ENCODE results near the gene ADAP1. TPM values are rescaled to one million over a fixed set of nuclear protein-coding genes. Genes with fewer than 3 reads are reported as not detected.
A peak's percentile ranks its signal among the peaks of the same experiment; 100 is the strongest.

The ADAP1 gene
- total and polyA plus RNA-seq, 2 of the 8 experiments (the other 6 are each of a cell fraction or from before 2014, with no cell fraction given) = 5.8 to 6.1 TPM

- no peak for FAIRE-seq
- CTCF ChIA-PET (ENCODE audit: partially characterized antibody) = interaction anchor here (0.6 to 1.2 kb wide), 2 partner anchors 8 to 105 kb away, joined by 3 read pairs; no protein-coding TSS in a partner anchor
Measured at GRCh38 chr7:894927-895450, 59.5 kb downstream of the ADAP1 start.

More at GRCh38 chr7:894927-895450, 59.5 kb downstream of the ADAP1 start:
- peaks cover 8% of the 10 kb centered on the region for H3K79me1 ChIP-seq (ENCODE audit: low read depth, low read length)
- H2BK15ac ChIP-seq (ENCODE audit: low read length) = no peak overlapping the region
- DNase-seq (ENCODE audit: low read depth in 1 of 2, low spot score in 2 of 2) = no peak
- no peak overlapping the region for H3K27ac ChIP-seq (ENCODE audit: low read depth, low read length)
- H4K91ac ChIP-seq (replicated peaks; ENCODE audit: insufficient read length, low read length) = no peak overlapping the region
- peaks cover 2% of the 10 kb centered on the region; the same call in 1 of the 2 replicates for H3K23me2 ChIP-seq (ENCODE audit: low read depth, low read length)
- no peak overlapping the region for H3K14ac ChIP-seq (ENCODE audit: insufficient read length)
- peaks cover 22 to 66% (median 48%) of the 10 kb centered on the region in 4 experiments for H3K36me3 ChIP-seq (ENCODE audit: control insufficient read depth in 2 of 4, insufficient read depth in 4 of 4, low read length in 3 of 4)
- no peak overlapping the region for H4K8ac ChIP-seq (ENCODE audit: extremely low read depth, insufficient read depth, low read length)
- no peak overlapping the region for H3K4me2 ChIP-seq (ENCODE audit: insufficient read depth in 1 of 2, low read depth in 2 of 2, low read length in 2 of 2)
- no peak overlapping the region for H3K23ac ChIP-seq (ENCODE audit: insufficient read length)
- H4K20me1 ChIP-seq (replicated peaks in 1 of 2; ENCODE audit: control insufficient read depth in 1 of 2, insufficient read depth in 2 of 2, low read length in 2 of 2) = peaks cover 9 to 20% of the 10 kb centered on the region in 2 experiments
- POLR2A ChIA-PET (ENCODE audit: partially characterized antibody) = interaction anchor here (1.0 to 1.1 kb wide), 2 partner anchors 12 to 13 kb away, joined by 3 to 4 read pairs; no protein-coding TSS in a partner anchor
- H2BK20ac ChIP-seq (ENCODE audit: low read length) = no peak overlapping the region
- no peak overlapping the region for H4K5ac ChIP-seq (ENCODE audit: insufficient read length, low read depth, low read length)
- no peak overlapping the region for H2BK12ac ChIP-seq (ENCODE audit: low read depth, low read length)
- H3K56ac ChIP-seq (replicated peaks; ENCODE audit: insufficient read length, low read depth, low read length) = no peak overlapping the region
- no peak overlapping the region for H3K4me3 ChIP-seq (ENCODE audit: extremely low read depth in 1 of 4, insufficient read depth in 2 of 4, low read depth in 3 of 4, low read length in 4 of 4)
- H3K9me3 ChIP-seq (ENCODE audit: insufficient read depth in 2 of 2, low read depth in 1 of 2, low read length in 1 of 2) = no peaks in the 10 kb centered on the region
- peaks cover 0 to 3% of the 10 kb centered on the region in 2 experiments; a peak in 1 of 4 replicates for H3K79me2 ChIP-seq (ENCODE audit: control insufficient read depth in 1 of 2, insufficient read depth in 2 of 2, low read length in 2 of 2)
- no peak overlapping the region for H3K9ac ChIP-seq (replicated peaks in 1 of 4; ENCODE audit: extremely low read depth in 1 of 4, low read depth in 3 of 4, low read length in 3 of 4)
- no peak overlapping the region for H2AK5ac ChIP-seq (ENCODE audit: low read depth, low read length)
- TF ChIP-seq FOSL1 (IDR thresholded peaks at IDR 0.05; ENCODE audit: insufficient read depth, low read depth, low read length) (peak; percentile 51; the same call in 1 of the 2 replicates), EGR1 (IDR thresholded peaks at IDR 0.05; ENCODE audit: borderline replicate concordance, low read depth, low read length) (peak; percentile 75), POLR2AphosphoS5 (IDR thresholded peaks at IDR 0.05; ENCODE audit: low read depth, low read length) (no peak)
- no peak overlapping the region for H2BK120ac ChIP-seq (replicated peaks; ENCODE audit: low read depth, low read length)
- no peak overlapping the region for H2BK5ac ChIP-seq (ENCODE audit: low read depth, low read length)
- H3K18ac ChIP-seq (ENCODE audit: extremely low read depth, low read length) = no peak overlapping the region
- H3K4me1 ChIP-seq (replicated peaks in 1 of 4; ENCODE audit: control insufficient read depth in 3 of 4, insufficient read depth in 4 of 4, low read length in 3 of 4) = peaks cover 0 to 3% (median 0%) of the 10 kb centered on the region in 4 experiments; a peak in 1 of 7 replicates
- 97% methylated on average over 19 of the region's 21 CpGs; no CpG with 5 or more reads in 1 of the 2 experiments for WGBS, 2 experiments (ENCODE audit: extremely low coverage in 1 of 2, insufficient coverage in 1 of 2, insufficient read length in 1 of 2, insufficient replicate concordance in 2 of 2, low coverage in 1 of 2, low lambda C conversion rate in 2 of 2, missing lambda C conversion rate in 1 of 2)
- no peak overlapping the region for H2AFZ ChIP-seq (ENCODE audit: low read length)
- no peak overlapping the region for H3K4ac ChIP-seq (replicated peaks; ENCODE audit: insufficient read length, low read depth, low read length)
- H3K27me3 ChIP-seq (replicated peaks in 1 of 4; ENCODE audit: control insufficient read depth in 3 of 4, extremely low read depth in 1 of 4, insufficient read depth in 3 of 4, low read length in 3 of 4) = no peaks in the 10 kb centered on the region
